Astrocyte of the cerebellum (primary cell): ENCODE data around the gene IFT74.

Experiments
- DNase-seq: peaks from one replicate; pipeline ENCODE4 v3.0.0-alpha.2; 2011; ENCODE audit warnings: low read depth
- H3K4me3 ChIP-seq: 2 replicates; pipeline ENCODE4 v1.5.1; 2011; ENCODE audit warnings: mild to moderate bottlenecking, low read depth, low read length, moderate library complexity
- CTCF ChIP-seq: IDR thresholded peaks from 2 replicates; pipeline ENCODE4 v1.5.1; 2012; ENCODE audit warnings: low read length, low read depth, moderate library complexity, mild to moderate bottlenecking; ENCODE audit errors: missing control alignments
- in situ Hi-C: cut with HindIII; loops from 2 replicates; pipeline ENCODE4 v1.10.0; 2017; ENCODE audit warnings: low sequenced_read_pairs

IFT74 gene

GRCh38 chr9:27110181-27110580 lies 154.0 kb downstream of the IFT74 start:
- no peak overlapping the region for H3K4me3 ChIP-seq
- no peak for TF ChIP-seq CTCF
- DNase-seq, result no peak
- in situ Hi-C loops, result no loop called here

- H3K4me3 ChIP-seq, result no peak overlapping the region
- no peak for DNase-seq
- no peak for TF ChIP-seq CTCF
- in situ Hi-C loops, result no loop called here
Measured at GRCh38 chr9:27112235-27112634, 156.0 kb downstream of the IFT74 start.
